ENCODE data around the gene CEP295NL. TPM values are rescaled to one million over a fixed set of nuclear protein-coding genes. Genes with fewer than 3 reads are reported as not detected.
A peak's percentile ranks its signal among the peaks of the same experiment; 100 is the strongest.

The CEP295NL gene
- total RNA-seq, 2 donors from 2014 or later, result 1.1 to 1.3 TPM

- intact Hi-C loops (cut with DNase I, micrococcal nuclease), result no loop called here
- DNase-seq, result peak; percentile 24 to 61
Measured at GRCh38 chr17:78933025-78933958, 30.3 kb upstream of the CEP295NL start.

DNA sequence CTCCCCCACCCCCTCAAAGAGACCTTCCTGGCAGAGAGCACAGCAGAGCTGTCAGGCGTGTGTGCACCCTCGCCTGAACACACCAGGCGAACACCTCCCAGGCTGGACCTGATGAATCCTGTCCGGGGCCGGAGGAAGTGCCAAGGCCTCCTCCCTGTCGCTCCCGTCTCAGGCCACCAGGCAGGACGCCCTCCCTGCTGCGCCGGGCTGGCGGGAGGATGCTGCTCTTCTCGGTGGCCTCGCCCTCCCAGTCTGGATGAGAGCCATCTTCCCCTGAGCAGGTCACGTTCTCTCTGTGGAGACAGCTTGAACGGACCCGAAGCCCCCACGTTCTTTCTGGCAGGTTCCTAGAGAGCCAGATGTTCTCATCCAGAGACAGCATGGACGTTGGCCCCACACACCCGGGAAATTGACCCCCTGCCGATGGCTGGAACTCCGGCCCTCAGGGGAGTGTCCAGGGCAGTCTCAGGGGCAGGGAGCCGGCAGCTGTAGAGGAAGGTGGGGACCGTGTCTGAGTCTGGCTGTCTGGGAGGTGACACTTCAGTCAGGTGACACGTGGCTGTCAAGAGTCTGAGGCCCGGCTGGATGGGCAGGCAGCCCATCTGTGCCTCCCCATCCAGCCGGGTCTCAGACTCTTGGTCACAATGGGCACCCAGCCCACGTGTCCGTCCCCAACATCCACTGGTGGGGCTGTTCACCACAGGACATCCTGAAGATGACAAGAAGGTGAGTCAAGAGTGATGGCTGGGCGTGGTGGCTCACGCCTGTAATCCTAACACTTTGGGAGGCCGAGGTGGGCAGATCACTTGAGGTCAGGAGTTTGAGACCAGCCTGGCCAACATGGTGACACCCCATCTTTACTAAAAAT, 27.1 kb upstream of the CEP295NL start:
- intact Hi-C loops (cut with DNase I, micrococcal nuclease), result no loop called here
- DNase-seq (no peak), ATAC-seq (peak; percentile 18)

More at GRCh38 chr17:78933025-78933958, 30.3 kb upstream of the CEP295NL start:
- peak; percentile 43 for ATAC-seq

- ATAC-seq (no peak), DNase-seq (peak; percentile 61 to 80)
- intact Hi-C loops (cut with DNase I, micrococcal nuclease), result no loop called here
Measured at GRCh38 chr17:78925662-78926555, 22.9 kb upstream of the CEP295NL start.

DNA sequence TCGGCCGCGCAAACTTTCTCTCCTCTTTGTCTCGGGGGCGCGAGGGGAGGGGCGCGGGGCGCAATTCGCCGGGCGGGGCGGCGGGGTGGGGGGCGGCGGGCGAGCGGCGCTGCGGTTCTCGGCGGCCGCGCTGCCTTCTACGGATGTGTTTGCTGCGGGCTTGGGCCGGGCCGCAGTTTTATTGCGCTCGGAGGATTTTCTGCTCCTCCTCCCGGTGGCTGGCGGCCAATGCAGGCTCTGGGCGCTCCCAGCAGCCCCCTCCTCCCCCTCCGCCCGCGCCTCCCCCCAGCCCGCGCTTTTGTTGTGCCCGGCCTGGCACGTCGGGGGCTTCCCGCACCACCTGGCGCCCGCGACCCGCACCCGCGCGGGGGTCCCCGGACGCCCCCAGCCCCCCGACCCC, 22.2 kb upstream of the CEP295NL start, which contains the start of gene TIMP2:
Gene TIMP2 (minus strand): TSS at position 154 of the 400 bp plus-strand sequence. CDS start 299 bp downstream, outside the sequence.
- ATAC-seq (peak; percentile 72), DNase-seq (peak; percentile 88 to 90)
- intact Hi-C loops (cut with DNase I, micrococcal nuclease), result no loop called here

- ATAC-seq (no peak), DNase-seq (peak in 1 of 2 donors; percentile 38)
- intact Hi-C loops (cut with DNase I, micrococcal nuclease), result no loop called here
Measured at GRCh38 chr17:78924481-78925151, 21.6 kb upstream of the CEP295NL start.

DNA sequence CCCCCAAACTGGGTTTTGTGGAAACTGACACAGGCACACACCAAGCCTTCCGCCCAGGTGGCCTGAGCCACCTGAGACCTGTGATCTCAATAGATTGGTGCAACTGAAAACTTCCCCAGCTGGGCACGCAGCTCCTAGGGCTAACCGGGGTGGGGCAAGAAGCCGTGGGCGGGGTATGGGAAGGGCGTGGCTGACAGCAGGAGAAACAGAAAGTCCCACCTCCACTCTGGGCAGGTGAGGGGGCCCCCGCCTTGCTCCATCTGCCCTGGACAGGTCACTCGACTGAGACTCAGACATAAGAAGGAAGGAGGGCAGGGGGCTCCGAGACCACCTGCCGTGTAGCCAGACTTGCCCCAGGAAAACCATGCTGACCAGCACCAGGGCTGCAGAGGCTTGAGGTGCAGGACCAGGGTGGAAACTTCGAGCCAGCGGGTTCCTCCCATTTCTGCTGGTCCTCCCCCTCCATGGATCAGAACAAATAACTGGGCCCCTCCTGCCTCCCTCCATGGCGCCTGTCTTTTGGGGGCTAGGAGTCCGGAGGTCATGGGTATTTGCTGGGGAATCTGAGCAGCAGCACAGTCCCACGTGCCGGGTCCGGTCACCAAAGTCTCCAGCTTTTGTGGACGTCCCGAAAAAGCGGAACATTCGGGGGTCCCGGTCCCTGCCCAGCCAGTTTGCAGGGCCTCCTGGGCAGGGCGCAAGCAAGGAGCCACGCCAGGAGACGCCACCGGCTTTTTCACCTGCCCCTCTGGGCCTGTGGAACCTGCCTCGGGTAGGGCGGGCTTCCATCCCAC, 20.9 kb upstream of the CEP295NL start:
- intact Hi-C loops (cut with DNase I, micrococcal nuclease), result no loop called here
- DNase-seq (peak; percentile 93 to 95), ATAC-seq (peak; percentile 92)

- ATAC-seq (no peak), DNase-seq (no peak)
- intact Hi-C loops (cut with DNase I, micrococcal nuclease), result no loop called here
Measured at GRCh38 chr17:78922816-78923498, 20.0 kb upstream of the CEP295NL start.

- intact Hi-C loops (cut with DNase I, micrococcal nuclease), result no loop called here
- peak in 1 of 2 donors; percentile 52 for DNase-seq
- ATAC-seq, result no peak
Measured at GRCh38 chr17:78921437-78921971, 18.5 kb upstream of the CEP295NL start.

- intact Hi-C loops (cut with DNase I, micrococcal nuclease), result no loop called here
- no peak for ATAC-seq
- no peak for DNase-seq
Measured at GRCh38 chr17:78920528-78920927, 17.5 kb upstream of the CEP295NL start.

DNA sequence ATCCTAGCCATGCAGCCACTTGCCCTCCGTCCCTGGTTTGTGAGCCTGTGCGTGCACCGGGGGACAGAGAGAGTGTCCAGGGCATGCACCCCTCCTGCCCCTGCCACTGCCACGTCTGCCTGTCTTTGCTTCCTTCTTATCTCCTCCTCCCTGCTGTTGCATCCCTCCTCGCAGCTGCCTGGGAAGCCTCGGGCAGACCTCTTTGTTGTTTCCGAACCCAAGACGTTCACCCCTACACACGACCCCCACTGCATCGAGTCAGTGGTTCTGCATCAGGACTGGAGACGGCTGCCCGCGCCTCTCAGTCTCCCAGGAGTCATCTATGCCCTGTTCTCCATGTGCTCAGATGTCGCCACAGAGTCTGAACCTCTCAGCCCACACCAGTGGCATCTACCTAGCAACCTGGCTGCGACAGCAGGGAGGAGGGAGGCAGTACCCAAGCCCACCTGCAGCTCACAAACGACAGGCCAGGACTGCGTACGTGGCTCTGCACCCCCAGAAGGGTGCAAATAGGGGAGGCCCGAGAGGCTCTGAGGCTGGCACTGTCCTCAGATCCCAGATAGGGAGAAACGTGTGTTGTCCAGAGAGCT, 17.0 kb upstream of the CEP295NL start:
- DNase-seq (no peak), ATAC-seq (no peak)
- intact Hi-C loops (cut with DNase I, micrococcal nuclease), result no loop called here

DNA sequence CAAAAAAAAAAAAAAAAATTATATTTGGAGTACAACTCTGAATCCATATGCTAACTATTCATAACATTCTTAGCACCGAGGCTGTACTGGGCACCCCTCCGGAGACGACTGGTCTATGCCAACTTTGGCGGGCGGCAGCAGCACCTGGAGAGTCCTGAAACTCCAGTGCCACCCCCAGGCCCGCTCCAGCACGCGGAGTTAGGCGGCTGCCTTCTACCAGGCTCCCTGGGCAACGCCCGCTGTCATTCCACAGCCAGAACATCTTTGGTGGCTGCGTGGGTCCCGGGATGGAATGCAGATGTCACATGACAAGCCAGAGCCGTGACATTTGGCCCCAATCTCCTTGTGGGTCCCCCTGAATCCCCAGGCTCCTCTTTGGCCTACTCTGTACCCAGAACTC, 16.0 kb upstream of the CEP295NL start:
- ATAC-seq (no peak), DNase-seq (no peak)
- intact Hi-C loops (cut with DNase I, micrococcal nuclease), result no loop called here

DNA sequence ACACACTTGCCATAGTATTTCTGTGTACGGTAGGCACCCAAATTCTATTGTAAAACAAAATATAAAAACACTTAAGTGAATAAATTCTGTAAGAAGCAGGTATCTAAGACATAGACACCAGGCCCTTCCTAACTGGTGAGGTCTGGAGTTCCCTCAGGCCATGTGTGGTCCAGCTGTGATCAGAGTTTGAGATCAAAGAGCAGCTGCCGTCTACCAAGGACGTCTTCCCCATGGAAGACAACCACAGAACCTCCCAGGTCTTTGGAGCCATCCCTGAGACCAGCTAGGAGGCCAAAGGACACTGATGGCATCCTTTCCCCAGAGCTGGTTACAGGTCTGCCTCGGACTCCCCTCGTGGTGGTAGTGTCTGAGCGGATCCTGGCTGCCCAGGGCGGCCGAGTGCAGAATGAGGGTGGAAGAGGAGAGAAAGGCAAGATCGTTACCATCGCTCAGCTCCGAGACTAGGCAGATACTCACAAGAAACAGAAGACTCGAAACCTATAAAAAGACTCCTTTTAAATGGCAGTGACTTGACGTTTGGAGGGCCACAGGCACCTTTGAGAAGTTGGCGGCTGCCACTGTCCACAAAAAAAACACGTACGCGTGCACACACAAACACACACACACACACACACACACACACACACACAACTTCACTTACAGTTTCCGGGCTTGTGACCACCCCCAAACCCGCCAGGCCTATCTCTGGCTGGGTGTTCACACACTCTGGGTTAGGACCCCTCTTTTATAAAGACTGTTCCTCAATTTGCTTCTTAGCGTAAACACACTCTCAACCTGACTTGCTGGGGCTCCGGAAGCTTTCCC, 14.7 kb upstream of the CEP295NL start:
- ATAC-seq, result no peak
- no peak for DNase-seq
- intact Hi-C loops (cut with DNase I, micrococcal nuclease), result no loop called here

- intact Hi-C loops (cut with DNase I, micrococcal nuclease), result no loop called here
- ATAC-seq, result peak; percentile 91
- DNase-seq, result peak; percentile 41 to 62
Measured at GRCh38 chr17:78915872-78916632, 13.1 kb upstream of the CEP295NL start.

- intact Hi-C loops (cut with DNase I, micrococcal nuclease), result no loop called here
- ATAC-seq (no peak), DNase-seq (no peak)
Measured at GRCh38 chr17:78913115-78913514, 10.1 kb upstream of the CEP295NL start.

GRCh38 chr17:78912082-78912481, 9.1 kb upstream of the CEP295NL start:
- DNase-seq (no peak), ATAC-seq (no peak)
- intact Hi-C loops (cut with DNase I, micrococcal nuclease), result no loop called here

Data from left colon (tissue), 2 donors.